NCI-H2029 treated with DMSO at 0.1 percent for 48 hours (cell line): ENCODE results near the gene TAOK1.
A peak's percentile ranks its signal among the peaks of the same experiment; 100 is the strongest.
"Not testable (repeated sequence)": the region's sequence is repeated elsewhere in the genome, so short reads cannot be mapped to it uniquely, and the experiment has no call there.

Experiments used
- DNase-seq: peaks from one replicate; lab custom pipeline; 2025; lab: John Stamatoyannopoulos, UW

Gene TAOK1

DNA sequence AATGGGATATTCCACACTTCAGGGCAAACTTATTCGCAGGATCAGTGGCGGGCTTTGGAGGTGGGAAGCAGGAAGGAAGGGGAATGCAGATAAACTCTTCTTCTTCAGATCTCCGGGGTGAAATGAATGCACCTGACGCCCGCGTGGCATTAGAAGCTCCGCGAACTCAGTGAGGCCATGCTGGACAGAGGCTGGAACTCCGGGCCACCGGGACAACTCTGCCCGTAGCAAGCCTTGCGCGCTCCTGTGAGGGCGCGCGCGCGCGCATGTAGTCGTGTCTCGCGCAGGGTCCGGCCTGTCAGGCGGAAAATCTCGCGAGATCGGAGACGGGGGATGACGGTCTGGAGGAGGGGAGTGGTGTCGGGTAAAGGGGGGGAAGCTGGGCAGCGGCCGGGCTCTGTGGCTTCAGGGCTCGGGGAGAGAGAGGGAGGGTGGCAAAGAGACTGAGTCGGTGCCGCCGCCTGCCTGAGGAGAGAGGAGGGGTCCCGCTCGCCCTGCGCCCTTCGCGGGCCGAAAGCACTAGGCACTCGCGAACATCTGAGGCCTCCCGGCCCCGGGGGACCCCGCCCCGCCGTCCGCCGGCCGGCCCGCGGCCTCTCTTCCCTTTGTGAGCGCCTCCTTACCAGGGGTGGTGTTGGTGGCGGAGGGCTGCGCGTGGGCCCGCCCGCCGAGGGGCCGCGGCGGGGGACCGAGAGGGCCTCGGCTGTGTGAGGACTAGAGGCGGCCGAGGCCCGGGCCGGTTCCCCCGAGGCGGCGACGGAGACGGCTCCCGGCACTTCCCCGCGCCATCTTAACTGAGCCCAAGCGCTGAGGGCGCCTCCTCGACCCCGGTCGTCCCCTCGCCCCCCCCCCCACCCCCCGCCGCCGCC is at the start of gene TAOK1:
Gene TAOK1 (plus strand): TSS at position 382 of the 869 bp plus-strand sequence. CDS start 61,186 bp downstream, outside the sequence.
- peak; percentile 84 for DNase-seq

DNA sequence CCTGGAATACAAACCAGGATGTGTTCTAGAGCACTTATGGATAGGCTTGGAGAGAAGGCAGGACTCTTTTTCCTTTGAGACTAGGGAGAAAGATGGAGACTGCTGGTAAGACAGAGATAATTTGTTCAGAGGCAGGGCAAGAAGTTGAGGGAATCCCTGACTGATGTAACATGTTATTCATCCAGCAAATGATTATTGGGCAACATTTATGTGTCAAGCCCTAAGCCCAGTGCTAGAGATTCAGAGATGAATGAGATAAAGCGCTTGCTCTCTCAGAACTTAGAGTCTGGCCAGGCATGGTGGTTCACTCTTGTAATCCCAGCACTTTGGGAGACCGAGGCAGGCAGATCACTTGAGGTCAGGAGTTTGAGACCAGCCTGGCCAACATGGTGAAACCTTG is 48.4 kb upstream of the TAOK1 start:
- DNase-seq = no peak

DNA sequence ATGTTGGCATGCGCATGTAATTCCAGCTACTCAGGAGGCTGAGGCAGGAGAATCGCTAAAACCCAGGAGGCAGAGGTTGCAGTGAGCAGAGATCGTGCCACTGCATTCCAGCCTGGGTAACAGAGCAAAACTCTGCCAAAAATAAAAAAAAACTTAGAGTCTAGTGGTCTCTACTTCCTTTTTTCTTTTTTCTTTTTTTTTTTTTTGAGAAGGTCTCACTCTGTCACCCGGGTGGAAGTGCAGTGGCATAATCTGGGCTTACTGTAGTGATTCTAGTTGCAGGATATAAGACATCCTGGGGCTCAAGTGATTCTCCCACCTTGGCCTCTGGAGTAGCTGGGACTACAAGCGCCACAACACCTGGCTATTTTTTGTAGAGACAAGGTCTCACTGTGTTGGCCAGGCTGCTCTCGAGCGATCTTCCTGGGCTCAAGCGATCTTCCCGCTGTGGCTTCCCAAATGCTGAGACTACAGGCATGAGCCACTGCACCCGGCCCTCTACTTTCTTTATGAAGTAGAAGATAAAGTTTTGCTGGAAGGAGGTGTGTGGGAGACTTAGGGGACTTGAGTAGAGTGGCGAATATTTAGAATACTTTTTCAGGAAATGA is 47.9 kb upstream of the TAOK1 start:
- no peak for DNase-seq

DNA sequence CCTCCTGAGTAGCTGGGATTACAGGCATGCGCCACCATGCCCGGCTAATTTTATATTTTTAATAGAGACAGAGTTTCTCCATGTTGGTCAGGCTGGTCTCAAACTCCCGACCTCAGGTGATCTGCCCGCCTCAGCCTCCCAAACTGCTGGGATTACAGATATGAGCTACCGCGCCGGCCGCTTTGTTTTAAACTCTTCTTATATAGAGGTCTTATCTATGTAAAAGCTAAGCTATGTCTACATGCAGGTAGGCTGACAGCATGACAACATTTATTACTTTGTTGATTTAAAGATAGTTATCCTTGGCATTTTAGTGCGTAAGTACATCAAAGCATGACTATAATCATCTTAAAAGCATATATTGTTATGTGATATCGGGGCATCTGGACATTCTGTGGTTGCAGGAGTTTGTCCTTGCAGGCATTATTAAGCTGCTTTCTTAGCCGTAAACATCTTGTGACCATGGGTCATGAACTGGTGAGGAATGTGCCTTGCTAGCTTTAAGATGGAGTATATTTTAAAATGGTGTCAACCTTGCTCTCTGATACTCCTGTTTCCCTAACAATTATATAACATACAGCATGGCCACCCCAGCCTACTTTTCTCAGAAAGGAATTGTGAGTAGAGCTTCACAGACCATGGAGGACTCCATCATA is 45.8 kb upstream of the TAOK1 start:
- no peak for DNase-seq

DNA sequence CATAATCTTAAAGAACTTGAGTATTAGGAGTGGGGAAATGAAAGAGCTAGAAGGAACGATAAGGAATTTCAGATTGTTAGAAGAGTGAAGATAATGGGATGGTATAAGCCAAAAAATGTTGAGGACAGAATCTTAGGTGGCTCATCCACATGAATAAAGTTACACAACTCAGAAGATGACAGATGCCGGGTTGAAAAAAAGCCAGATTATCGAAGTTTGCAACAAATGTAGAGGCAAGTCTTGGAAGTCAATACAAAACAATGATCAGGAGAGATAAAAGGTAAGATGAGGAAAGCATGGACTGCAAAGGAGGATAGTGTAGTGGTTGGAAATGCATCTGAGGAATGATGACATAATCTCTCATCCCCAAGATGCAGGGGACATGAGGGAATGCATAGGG is 45.1 kb upstream of the TAOK1 start:
- no peak for DNase-seq

DNA sequence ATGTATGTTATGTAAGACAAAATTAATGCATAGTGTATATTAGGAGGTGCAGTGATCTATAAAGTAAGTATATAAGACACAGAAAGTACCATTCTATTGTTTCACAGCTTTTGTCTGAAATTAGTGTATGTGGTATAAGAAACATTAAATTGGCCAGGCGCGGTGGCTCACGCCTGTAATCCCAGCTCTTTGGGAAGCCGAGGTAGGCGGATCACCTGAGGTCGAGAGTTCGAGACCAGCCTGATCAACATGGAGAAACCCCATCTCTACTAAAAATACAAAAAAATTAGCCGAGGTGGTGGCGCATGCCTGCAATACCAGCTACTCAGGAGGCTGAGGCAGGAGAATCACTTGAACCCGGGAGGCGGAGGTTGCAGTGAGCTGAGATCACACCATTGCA is 44.7 kb upstream of the TAOK1 start:
- DNase-seq = not testable (repeated sequence)

DNA sequence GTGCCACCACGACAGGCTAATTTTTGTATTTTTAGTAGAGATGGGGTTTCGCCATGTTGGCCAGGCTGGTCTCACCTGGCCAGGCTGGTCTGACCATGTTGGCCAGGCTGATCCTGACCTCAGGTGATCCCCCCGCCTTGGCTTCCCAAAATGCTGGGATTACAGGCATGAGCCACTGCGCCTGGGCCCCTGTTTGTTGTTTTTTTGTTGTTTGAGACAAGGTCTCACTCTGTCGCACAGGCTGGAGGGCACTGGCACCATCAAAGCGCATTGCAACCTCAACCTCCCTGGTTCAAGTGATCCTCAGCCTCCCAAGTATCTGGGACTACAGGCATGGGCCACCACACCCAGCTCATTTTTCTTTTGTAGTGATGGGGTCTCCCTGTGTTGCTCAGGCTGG is 43.7 kb upstream of the TAOK1 start:
- DNase-seq = no peak

DNA sequence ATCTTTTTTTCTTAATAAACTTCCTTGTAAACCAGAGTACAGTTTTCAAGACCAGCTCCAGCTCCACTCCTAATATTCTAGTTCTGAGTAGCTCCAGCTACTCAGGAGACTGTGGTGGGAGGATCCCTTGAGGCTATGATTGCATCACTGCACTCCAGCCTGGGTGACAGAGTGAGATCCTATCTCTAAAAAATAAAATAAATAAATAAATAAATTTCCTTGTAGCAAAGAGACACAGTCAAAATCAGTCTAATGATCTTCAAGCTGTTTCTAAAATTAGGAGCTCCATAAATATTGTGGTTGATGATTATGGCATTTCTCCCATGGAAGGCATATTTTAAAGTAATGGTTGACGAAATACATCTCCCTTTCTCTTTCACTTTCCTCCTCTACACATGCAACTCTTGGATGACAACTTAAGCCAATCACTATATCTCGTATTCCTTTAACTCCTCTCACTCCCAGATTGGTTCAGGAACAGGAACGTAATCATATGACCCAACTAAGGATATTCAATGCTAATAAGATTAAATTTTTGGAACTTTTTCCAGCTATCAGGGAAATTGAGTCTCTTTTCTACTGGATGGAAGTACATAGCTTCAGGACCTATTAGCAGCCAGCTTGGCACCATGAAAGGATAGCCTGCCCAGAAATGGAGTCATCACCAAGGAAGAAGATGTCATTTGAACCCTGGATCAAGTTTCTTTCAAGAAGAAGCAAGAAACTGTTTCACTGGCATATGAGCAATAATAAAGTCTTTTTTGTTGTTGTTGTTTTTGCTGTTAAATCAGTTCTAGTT is 42.1 kb upstream of the TAOK1 start:
- DNase-seq = no peak

DNA sequence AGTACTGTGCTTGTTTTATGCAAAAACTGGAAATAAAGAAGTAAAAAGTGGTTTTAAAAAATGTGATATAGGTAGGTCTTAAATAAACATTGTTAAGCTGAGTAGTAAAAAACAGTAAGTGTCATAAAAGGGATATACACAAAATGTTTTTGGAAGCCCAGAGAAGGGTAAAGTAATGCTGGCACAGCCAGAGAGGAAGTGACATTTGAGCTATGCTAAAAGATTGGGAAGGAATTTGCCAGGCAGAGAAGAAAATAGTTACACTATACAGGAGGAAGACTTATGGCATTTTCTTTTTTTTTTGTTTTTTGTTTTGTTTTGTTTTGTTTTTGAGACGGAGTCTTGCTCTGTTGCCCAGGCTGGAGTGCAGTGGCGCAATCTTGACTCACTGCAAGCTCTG is 40.8 kb upstream of the TAOK1 start:
- no peak for DNase-seq

DNA sequence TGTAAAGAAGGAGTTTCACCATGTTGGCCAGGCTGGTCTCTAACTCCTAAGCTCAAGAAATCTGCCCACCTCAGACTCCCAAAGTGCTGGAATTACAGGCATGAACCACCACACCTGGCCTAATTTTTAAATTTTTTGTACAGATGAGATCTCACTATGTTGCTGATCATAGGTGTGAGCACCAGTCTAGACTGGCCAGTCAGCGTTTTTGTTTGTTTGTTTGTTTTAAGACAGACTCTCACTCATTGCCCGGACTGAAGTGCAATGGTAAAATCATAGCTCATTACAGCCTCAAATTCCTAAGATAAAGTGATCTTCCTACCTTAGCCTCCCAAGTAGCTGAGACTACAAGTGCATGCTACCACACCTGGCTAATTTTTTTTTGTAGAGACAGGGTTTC is 38.0 kb upstream of the TAOK1 start:
- DNase-seq = no peak

DNA sequence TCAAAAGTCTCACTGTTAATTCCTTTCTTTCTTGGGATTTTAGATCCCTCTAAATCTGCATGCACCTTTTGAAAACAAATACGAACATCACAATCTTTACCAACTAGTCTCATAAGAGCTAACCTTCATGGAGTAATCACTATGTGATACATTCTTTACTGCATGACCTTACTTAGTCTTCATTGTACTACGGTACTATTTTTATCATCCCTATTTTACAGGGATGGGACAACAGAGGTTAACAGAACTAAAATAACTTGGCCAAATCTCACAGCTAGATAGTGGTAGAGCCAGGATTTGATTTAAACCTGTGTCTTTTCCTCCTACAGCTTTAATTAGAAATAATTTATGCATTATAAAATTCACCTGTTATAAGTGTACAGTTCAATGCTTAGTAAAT is 32.9 kb upstream of the TAOK1 start:
- DNase-seq = no peak

DNA sequence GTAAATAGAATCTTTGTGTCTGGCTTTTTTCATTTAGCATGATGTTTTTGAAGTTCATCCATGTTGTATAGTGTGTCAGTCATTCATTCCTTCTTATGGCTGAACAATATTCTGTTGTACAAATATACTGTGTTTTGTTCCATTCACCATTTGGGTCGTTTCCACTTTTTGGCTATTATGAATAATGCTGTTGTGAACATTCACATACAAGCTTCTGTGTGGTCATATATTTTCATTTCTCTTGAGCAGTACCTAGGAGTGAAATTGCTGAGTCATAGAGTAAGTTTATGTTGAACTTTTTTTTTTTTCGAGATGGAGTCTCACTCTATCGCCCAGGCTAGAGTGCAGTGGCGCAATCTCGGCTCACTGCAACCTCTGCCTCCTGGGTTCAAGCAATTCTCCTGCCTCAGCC is 32.3 kb upstream of the TAOK1 start:
- DNase-seq = no peak

DNA sequence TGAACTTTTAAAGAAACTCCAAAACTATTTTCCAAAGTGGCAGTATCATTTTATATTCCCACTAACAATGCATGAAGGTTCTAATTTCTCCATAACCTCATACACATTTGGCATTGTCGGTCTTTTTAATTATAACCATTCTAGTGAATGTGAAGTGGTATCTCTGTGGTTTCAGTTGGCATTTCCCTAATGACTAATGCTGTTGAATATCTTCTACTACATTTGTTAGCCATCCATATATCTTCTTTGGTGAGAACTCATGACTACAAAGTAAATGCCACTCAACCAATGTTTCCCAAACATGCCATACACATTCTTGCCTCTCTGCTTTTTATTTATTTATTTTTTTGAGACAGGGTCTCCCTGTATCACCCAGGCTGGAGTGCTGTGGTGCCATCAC is 31.7 kb upstream of the TAOK1 start:
- no peak for DNase-seq

DNA sequence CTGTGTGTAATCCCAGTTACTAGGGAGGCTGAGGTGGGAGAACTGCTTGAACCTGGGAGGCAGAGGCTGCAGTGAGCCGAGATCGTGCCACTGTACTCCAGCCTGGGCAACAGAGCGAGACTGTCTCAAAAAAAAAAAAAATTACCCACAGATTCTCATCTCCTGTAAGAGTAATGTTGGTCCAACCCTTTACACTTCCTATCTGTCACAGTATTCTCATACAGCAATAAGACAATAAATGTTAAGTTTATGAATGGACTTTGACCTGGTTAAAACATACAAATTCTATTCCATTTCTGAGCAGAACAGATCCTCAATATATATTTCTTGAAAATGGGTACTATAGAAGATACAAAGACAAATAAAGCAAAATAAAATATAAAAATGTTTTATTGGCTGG is 30.4 kb upstream of the TAOK1 start:
- no peak for DNase-seq

DNA sequence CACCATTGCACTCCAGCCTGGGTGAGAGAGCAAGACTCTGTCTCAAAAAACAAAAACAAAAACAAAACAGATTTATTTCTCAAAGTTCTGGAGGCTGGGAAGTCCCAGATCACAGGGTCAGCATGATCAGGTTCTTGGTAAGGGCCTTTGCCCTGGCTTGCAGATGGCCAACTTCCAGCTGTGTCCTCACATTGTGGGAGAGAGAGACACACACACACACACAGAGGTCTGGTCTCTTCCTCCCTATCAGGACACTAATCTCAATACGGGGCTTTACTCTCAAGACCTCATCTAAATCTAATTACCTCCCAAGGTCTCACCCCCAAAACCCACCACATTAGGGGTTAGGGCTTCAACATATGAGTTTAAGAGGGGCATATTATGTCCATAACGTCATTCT is 26.4 kb upstream of the TAOK1 start:
- no peak for DNase-seq

DNA sequence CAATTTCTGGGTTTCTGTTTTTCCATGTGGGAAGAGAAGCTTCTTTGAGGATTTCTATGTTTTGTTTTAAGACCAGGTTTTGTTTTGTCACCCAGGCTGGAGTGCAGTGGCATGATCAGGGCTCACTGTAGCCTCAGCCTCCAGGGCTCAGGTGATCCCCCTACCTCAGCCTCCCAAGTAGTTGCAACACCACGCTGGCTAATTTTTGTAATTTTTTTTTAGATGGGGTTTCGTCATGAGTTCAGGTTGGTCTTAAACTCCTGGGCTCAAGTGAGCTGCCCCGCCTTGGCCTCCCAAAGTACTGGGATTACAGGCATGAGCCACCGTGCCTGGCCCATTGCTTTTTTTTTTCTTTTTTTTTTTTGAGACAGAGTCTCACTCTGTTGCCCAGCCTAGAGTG is 25.5 kb upstream of the TAOK1 start:
- no peak for DNase-seq

DNA sequence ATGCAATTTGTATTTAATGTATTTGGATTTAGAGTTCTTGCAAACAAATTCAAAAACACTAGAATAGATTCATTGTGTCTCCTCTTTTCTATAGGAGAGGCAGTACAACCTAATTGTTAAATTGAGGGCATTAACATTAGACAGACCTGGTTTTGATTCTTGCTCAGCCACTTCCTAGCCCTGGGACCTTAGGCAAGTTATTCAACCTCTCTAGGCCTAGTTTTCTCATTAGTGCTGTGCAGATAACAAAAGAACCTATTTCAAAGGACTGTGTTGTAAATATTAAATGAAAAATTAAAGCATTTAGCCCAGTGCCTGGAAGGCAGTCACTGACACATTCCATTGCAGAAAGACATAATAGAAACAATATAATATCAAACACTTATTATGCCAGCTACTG is 22.0 kb upstream of the TAOK1 start:
- DNase-seq = no peak

DNA sequence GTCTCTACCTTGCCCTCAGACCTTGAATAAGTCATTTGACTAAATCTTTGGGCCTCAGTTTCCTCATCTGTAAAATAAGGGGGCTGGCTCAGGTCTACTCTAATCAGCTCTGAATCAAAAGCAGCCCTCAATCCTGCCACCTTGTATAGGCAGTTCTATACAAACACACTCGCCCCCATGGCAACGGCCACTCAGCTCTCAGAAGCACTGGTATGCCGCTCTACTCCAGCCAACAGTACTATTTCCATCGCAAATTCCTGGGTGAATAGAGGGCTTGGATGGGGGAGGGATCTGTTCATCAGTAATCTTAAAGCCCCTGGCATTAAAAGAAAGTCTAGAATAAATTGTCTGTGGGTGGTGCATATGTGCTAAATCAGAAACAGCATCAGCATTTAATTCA is 21.2 kb upstream of the TAOK1 start:
- DNase-seq = no peak

DNA sequence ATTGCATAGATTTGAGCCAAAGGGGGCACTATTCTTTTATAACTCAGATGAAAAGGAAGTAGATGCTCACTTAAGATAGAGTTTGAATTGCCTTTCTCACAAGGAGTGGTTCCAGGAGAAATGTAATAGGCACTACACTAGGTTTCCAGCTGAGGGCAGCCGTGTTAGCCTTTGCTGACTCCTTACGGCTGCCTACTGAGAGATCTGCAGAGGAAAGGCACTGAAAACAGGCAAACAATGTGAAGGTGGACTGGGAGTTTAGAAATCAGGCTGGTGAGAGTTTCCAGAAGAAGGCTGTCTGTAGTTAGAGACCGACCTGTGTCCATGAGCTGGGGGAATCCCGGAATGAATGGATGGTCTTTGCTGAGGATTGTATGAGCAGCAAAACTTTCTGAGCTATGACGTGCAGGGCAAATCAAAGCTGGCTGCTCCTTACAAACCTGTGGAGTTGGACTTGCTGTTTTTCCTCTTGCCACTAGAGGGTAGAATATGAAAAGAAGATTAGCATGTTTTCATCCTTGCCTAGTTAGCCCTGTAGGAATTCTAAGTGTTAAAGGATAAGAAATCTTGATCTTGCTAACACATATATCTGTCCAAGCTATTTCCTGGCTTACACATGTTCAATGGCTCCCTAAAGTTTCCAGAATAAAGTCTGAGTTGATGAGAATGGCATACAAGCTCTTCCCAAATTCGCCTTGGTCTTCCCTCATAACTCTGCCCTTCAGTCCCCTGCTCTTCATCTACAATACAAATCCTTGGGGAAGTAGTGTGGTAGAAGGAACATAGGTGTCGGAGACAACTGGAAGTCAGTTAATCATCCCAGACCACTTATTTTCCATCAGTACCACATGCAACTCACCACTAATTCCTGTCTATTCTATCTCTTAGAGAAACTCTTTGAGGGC is 20.1 kb upstream of the TAOK1 start:
- peak; percentile 55 for DNase-seq

DNA sequence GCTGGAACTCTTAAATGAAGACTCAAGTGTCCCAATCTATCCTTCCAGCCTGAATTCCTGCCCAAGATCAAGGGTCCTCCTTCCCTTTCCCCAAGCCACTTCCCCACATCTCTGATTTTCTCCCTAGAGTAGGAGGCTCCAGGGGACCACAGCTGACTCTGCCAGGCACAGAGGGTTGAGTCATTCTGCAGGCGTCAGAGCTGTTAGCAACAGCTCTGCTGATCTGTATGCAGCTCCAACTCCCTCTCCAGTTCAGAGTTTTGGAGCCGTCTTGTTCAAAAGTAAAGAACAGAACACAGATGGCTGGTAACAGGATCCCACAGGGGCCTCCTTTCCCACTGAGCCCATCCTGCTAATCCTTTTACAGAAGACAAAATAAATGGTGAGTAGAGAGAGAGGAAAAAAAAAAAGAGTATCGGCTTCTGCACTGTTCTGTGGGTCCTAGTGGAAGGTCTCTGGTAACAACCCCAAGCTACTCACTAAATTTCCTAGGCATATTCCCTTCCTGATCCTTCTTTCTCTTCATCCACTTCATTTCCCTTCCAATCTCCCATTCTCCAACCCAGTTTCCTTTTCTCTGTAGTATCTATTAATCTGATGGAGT is 13.4 kb upstream of the TAOK1 start:
- no peak for DNase-seq

DNA sequence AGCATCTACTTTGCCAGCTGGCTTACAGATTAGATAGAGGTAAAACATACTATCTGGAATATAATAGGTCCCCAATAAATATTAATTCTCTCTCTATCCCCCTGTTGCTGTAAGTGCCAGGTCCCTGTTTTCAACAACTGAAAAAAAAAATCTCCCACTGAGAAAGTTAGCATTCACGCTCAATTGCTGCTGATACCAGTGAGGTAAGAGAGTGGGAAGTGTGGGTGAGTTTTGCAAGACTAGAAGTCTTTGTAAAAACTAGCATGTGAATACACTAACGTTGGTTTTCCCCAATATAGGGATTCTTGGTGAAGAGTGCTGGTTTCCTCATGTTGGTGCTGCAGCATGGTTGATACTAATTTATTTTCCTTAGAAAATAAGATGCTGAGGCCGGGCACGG is 11.7 kb upstream of the TAOK1 start:
- DNase-seq = no peak
